SKM-1 treated with dmso at 0.1 percent for 144 hours (cell line): ENCODE results near the gene AOAH.
"Not testable (repeated sequence)": the region's sequence is repeated elsewhere in the genome, so short reads cannot be mapped to it uniquely, and the experiment has no call there.

ENCODE experiments used
- DNase-seq: peaks from one replicate; lab custom pipeline; 2025; ENCODE audit not compliant: unreplicated experiment; lab: John Stamatoyannopoulos, UW

AOAH gene

GRCh38 chr7:36739351-36739750 is 15.1 kb upstream of the AOAH start:
- DNase-seq: no peak

GRCh38 chr7:36736899-36737211 is 12.6 kb upstream of the AOAH start:
- peak; percentile 85 for DNase-seq

- DNase-seq: no peak
These were observed 12.0 kb upstream of the AOAH start for GRCh38 chr7:36736090-36736898.

GRCh38 chr7:36735172-36735571 is 10.9 kb upstream of the AOAH start:
- DNase-seq: no peak

- DNase-seq: no peak
These were observed 10.4 kb upstream of the AOAH start for GRCh38 chr7:36734731-36735130.

GRCh38 chr7:36733411-36733810 is 9.1 kb upstream of the AOAH start:
- DNase-seq: no peak

GRCh38 chr7:36732806-36733205 is 8.5 kb upstream of the AOAH start:
- no peak for DNase-seq

GRCh38 chr7:36730046-36730445 is 5.8 kb upstream of the AOAH start:
- DNase-seq: no peak

GRCh38 chr7:36728143-36728542 is 3.8 kb upstream of the AOAH start:
- no peak for DNase-seq

- DNase-seq: peak; percentile 49
These were observed 2.7 kb upstream of the AOAH start for GRCh38 chr7:36726806-36727503.

- DNase-seq: peak; percentile 23
These were observed 2.0 kb upstream of the AOAH start for GRCh38 chr7:36726311-36726710.

GRCh38 chr7:36724996-36725395 is 702 bp upstream of the AOAH start:
- DNase-seq: no peak

- DNase-seq: no peak
These were observed 1.0 kb downstream of the AOAH start for GRCh38 chr7:36723291-36723690.

GRCh38 chr7:36719083-36719632 is 5.1 kb downstream of the AOAH start:
- DNase-seq: no peak

GRCh38 chr7:36717586-36717985 is 6.7 kb downstream of the AOAH start:
- no peak for DNase-seq

- not testable (repeated sequence) for DNase-seq
These were observed 7.5 kb downstream of the AOAH start for GRCh38 chr7:36716802-36717201.

- DNase-seq: no peak
These were observed 12.3 kb downstream of the AOAH start for GRCh38 chr7:36712015-36712414.

- DNase-seq: no peak
These were observed 13.0 kb downstream of the AOAH start for GRCh38 chr7:36711256-36711655.

GRCh38 chr7:36710186-36710791 is 14.0 kb downstream of the AOAH start:
- DNase-seq: no peak

- DNase-seq: no peak
These were observed 15.5 kb downstream of the AOAH start for GRCh38 chr7:36708767-36709166.

- DNase-seq: no peak
These were observed 16.4 kb downstream of the AOAH start for GRCh38 chr7:36707898-36708297.

- no peak for DNase-seq
These were observed 16.8 kb downstream of the AOAH start for GRCh38 chr7:36707465-36707864.
